Right lung (tissue), 5 donors: ENCODE measurements around the gene CADM1. TPM values are rescaled to one million over a fixed set of nuclear protein-coding genes. Genes with fewer than 3 reads are reported as not detected.

Source experiments
- DNase-seq, 2 donors: peaks; one replicate each; pipeline ENCODE4 v3.0.0-alpha.2; 2013
- polyA plus RNA-seq, 5 donors: library from polyadenylated mRNA; unstranded; fragments of 120-200 nt; gene quantifications; one replicate each; pipeline versions ENCODE4 v1.2.1 to v1.2.3, GENCODE V29; 2013; ENCODE audit warnings: inconsistent platforms in 1 of 5, low replicate concordance in 1 of 5; ENCODE audit not compliant: insufficient read length in 5 of 5, insufficient read depth in 1 of 5

CADM1 gene
- polyA plus RNA-seq, 5 donors: 97.4 to 209 (median 163) TPM

- peak; percentile 24 to 28 for DNase-seq
Measured at GRCh38 chr11:115249061-115249578, 255.1 kb downstream of the CADM1 start.

- DNase-seq: no peak
Measured at GRCh38 chr11:115247953-115248352, 256.3 kb downstream of the CADM1 start.

- DNase-seq: no peak
Measured at GRCh38 chr11:115247361-115247760, 256.9 kb downstream of the CADM1 start.

GRCh38 chr11:115244758-115245157, 259.5 kb downstream of the CADM1 start:
- DNase-seq: peak; percentile 23 to 36

GRCh38 chr11:115244296-115244695, 259.9 kb downstream of the CADM1 start:
- DNase-seq: no peak

- no peak for DNase-seq
Measured at GRCh38 chr11:115242982-115243381, 261.2 kb downstream of the CADM1 start.

- DNase-seq: no peak
Measured at GRCh38 chr11:115241899-115242298, 262.3 kb downstream of the CADM1 start.

GRCh38 chr11:115238791-115239190, 265.4 kb downstream of the CADM1 start:
- DNase-seq: no peak

- no peak for DNase-seq
Measured at GRCh38 chr11:115238086-115238485, 266.1 kb downstream of the CADM1 start.

GRCh38 chr11:115237578-115237977, 266.6 kb downstream of the CADM1 start:
- no peak for DNase-seq

- DNase-seq: no peak
Measured at GRCh38 chr11:115234794-115235193, 269.4 kb downstream of the CADM1 start.

GRCh38 chr11:115226556-115226955, 277.7 kb downstream of the CADM1 start:
- no peak for DNase-seq

- DNase-seq: no peak
Measured at GRCh38 chr11:115224551-115224950, 279.7 kb downstream of the CADM1 start.

GRCh38 chr11:115222863-115223530, 281.2 kb downstream of the CADM1 start:
- DNase-seq: no peak

GRCh38 chr11:115222218-115222862, 281.9 kb downstream of the CADM1 start:
- DNase-seq: no peak

GRCh38 chr11:115221461-115222069, 282.6 kb downstream of the CADM1 start:
- no peak for DNase-seq

GRCh38 chr11:115220911-115221310, 283.3 kb downstream of the CADM1 start:
- DNase-seq: no peak

- DNase-seq: no peak
Measured at GRCh38 chr11:115220423-115220822, 283.8 kb downstream of the CADM1 start.

GRCh38 chr11:115219376-115219775, 284.8 kb downstream of the CADM1 start:
- no peak for DNase-seq

- DNase-seq: no peak
Measured at GRCh38 chr11:115217726-115218311, 286.4 kb downstream of the CADM1 start.

GRCh38 chr11:115215694-115216617, 288.3 kb downstream of the CADM1 start:
- DNase-seq: no peak
